DMS 273 treated with DMSO at 0.1 percent for 48 hours (cell line): ENCODE measurements around the gene FRA10AC1.

ENCODE experiments used
- DNase-seq: peaks from one replicate; lab custom pipeline; 2025; lab: John Stamatoyannopoulos, UW

The FRA10AC1 gene, protein sequence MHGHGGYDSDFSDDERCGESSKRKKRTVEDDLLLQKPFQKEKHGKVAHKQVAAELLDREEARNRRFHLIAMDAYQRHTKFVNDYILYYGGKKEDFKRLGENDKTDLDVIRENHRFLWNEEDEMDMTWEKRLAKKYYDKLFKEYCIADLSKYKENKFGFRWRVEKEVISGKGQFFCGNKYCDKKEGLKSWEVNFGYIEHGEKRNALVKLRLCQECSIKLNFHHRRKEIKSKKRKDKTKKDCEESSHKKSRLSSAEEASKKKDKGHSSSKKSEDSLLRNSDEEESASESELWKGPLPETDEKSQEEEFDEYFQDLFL

DNA sequence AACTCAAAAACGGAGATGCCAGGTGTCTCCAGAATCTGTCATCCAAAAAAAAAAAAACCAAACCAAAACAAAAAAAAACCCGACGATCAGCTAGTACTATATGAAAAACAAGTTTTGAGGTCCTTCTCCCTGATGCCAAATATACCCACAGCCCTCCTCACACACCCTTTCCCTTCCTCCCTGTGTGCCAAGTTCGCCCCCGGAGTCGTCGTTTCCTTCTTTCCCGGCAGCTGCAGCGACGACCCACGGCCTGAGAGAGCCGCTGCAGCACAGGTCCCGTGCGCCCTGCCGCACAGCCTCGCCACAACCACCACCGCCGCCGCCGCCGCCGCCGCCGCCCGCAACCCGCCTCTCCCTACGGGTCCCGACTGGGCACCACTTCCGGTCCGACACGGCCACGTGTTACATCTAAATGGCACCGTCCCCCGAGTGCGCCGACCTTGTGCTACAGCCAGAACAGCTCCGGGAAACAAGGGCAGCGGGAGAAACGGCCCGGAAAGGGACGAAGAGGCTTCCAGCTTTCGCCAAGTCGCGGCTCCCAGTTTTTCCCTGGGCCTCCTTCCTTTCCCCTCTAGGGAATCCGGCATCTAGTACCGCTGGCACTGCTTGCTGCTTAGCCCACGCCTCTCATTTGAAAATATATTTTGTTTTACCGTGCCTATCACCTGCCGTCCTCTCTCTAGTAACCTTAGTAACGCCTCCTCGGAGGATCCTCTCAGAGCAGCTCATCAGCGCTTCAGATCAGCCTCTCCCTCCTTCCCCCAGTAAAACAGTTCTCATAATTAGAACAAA lies at the start of gene FRA10AC1:
FRA10AC1 (minus strand) TSS at position 383 of the 792 bp plus-strand sequence. CDS start 2,486 bp downstream, outside the sequence.
- DNase-seq = peak; percentile 50

DNA sequence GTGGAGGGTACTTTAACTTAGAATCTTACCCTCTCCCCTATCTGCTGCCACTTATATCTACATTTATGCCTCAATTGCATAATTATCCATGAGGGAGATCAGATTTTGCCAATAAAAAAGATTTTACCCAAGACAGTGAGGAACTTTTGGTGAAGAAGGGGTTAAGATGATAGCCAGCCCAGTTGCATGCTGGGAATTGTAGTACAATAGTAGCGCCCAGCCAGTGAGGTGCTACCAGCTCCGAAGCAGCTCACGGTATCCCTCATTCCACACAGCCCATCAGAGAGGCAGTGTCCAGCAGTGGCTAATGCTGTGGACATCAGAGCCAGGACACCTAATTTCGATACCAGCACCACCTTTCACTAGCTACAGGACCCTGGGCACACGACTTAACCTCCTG lies 49.4 kb upstream of the FRA10AC1 start:
- DNase-seq = no peak

DNA sequence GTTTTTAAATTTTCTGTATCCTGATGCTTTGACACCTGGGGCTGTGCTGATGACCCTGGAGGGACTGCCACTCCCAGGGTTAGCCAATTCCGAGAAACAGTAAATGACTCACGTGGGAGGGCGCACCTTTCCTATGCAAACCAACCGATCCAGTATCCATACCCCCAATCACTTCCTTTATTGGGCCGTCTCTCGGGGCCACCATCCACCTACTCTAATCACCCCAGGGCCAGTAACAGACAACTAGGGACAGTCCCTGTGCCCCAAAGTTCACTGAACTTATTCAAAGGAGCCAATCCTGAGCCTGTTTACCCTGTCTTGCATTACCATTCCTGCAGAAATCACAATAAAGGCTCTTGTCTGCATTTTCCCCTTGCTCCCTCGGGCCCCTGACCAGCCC lies 48.7 kb upstream of the FRA10AC1 start:
- no peak for DNase-seq

DNA sequence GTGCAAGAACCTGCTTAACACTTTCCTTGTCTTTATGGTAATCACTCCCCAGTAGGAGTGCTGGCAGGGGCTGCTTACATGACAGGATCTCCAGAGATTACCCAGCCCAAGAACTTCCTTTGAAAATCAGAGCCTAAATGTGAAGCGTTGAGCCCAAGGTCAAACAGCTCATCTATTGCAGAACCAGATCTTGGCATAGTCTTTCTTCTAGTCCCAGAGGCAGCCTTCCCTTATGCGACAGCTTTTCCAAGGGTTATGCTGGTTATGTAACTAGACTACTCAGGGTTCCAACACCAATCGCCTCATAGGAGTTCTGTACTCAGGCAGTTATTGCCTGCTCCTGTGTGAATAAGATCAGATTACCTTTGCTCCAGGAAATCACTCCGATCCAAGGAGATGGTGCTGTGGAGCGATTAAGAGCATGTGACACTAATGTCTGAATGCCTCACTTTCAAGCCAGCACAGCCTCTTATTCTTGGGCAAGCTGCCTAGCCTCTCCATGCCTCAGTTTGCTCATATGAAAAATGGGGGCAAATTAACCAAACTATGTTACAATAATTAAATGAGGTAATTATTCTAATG lies 46.9 kb upstream of the FRA10AC1 start:
- no peak for DNase-seq

DNA sequence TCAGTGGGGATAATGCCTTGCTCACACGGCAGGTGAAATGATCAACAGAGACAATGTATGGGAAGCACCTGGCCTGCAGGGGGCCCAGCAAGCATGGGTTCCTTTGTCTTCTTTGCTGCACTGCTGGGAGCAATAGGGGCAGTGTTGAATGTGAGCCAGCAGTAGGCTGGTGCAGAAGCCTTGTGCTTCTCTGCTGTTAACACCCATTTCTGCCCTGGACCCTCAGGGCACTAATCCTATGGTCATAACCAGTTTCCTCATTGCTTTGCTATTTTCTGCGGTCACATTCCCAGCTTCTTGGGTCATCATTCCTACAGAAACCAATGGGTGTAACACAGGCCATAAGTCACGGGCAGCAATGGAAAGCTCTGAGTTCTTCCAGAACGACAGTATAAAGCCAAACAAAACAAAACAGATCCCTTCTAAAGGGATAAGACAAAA lies 44.5 kb upstream of the FRA10AC1 start:
- DNase-seq = no peak

DNA sequence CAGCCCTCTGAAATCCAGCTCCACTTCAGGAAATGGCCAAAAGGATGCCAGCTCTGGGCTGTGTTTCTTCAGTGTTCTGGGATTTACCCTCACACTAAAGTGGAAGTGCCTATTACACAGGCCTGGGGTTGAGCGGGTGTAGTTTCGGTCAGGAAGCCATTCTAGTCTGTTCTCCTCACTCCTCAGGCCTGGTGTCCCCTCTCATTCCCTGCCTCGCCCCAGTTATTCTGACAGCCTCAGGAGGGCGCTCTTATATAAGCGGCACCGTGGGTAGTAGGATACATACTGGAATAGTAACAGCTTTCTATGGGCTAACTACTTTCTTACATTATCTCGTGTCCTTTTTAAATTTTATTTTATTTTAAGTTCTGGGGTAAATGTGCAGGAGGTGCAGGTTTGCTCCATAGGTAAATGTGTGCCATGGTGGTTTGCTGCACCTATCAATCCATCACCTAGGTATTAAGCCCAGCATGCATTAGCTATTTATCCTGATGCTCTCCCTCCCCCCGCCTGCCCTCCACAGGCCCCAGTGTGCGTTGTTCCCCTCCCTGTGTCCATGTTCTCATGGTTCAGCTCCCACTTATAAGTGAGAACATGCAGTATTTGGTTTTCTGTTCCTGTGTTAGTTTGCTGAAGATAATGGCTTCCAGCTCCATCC lies 43.1 kb upstream of the FRA10AC1 start:
- no peak for DNase-seq

DNA sequence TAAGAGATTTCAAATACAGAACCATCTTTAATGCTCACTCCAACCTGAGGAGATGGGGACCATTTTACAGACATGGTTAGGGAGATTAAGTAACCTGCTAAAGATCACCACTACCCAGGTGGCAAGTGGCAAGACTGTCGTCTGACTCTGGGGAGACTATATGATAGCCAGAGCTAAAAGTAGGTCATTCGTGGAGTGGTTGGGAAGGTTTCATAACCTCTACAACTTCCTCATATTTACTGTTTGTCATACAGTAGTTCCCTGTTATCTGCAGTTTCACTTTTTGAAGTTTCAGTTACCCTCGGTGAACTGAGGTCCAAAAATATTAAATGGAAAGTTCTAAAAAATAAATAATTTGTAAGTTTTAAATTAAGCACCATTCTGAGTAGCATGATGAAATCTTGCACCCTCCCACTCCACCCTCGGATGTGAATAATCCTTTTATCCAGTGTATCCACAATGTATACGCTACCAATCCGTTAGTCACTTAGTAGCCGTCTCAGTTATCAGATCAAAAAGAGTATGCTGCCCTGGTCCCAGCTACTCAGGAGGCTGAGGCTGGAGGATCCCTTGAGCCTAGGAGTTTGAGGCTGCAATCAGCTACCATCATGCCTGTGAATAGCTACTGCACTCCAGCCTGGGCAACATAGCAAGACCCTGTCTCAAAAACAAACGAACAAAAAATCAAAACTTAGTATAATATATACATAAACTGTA lies 40.4 kb upstream of the FRA10AC1 start:
- DNase-seq = no peak

DNA sequence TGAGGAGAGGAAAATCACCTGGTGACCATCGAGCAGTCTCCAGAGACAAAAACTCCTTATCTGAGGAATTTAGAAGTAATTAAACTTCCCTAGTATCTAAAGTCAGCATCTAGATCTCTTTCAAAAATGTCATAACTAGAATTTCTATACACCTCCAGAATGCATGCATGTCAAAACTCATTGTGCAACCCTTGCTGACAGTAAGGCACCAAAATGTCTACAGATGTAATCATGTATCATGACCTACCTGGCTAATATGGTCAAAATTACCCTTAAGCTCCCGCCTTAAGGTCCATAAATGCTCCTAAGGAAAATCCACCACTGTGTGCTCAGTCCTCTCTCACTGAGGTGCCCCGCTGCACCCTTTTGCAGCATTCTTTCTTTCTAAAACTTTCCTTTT lies 39.0 kb upstream of the FRA10AC1 start:
- DNase-seq = no peak

DNA sequence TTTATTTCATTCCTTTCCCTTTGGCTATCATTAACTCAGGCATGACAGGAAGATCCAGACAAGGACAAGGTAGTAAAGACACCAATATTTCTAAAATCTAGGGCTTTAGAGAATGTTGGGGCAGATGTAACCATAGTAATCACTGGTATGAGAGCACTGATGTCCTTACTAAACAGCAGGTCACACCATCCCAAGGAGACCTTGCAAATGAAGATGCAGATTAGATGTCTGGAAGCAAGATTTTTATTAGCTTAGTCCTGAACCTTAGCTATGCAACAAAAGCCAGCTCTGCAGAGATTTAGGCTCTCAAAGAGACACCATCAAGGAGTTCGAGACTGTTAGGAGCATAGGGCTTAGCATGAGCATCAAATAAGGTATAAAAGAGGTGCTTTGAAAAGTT lies 23.6 kb upstream of the FRA10AC1 start:
- no peak for DNase-seq

DNA sequence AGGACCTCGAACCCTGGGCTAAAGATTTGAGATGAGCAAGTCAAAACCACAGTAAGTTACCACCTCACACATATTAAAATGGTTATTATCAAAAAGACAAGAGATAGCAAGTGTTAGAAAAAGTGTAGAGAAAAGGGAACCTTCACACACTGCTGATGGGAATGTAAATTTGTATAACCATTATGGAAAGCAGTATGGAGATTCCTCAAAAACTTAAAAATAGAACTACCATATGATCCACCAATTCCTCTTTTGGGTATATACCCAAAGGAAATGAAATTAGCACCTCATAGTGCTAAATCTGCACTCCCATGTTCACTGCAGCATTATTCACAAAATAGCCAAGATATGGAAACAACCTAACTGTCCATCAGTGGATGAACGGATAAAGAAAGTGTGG lies 20.8 kb upstream of the FRA10AC1 start:
- no peak for DNase-seq

DNA sequence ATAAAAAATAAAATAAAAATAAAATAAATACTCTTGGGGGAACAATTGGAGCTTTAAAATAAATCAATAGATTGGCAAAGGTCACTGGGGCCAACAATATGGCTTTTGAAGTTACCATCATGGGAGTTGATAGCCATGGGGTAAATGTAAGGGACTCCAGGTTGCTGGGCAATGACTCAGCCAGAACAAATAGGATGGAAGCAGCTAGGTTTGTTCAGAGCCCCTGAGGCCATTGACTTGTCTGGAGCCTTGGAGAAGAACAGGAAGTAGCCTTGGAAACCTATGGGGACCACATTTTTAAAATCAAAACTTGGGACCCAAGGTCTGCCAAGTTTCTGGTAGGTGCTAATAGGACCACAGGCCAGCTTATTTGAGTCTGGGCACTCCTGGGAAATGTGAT lies 20.2 kb upstream of the FRA10AC1 start:
- DNase-seq = no peak

DNA sequence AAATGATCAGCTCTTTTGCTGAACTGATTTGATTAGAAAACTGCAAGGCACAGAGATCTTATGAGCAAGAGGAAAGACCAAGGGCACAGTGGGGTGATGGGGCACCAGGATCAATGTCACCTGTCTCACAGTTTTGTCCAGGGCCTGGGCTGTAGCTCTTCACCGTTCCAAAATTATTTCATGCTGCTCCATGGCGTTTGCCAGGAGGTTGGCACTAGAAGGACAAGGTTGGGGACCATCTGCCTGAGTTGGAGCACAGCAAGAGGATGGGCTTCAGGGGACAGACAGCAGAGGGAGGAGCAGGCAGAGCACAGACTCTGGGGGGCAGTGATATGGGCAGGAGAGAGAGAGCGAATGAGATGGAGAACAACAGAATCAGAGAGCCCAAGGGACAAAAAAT lies 17.5 kb upstream of the FRA10AC1 start:
- no peak for DNase-seq

DNA sequence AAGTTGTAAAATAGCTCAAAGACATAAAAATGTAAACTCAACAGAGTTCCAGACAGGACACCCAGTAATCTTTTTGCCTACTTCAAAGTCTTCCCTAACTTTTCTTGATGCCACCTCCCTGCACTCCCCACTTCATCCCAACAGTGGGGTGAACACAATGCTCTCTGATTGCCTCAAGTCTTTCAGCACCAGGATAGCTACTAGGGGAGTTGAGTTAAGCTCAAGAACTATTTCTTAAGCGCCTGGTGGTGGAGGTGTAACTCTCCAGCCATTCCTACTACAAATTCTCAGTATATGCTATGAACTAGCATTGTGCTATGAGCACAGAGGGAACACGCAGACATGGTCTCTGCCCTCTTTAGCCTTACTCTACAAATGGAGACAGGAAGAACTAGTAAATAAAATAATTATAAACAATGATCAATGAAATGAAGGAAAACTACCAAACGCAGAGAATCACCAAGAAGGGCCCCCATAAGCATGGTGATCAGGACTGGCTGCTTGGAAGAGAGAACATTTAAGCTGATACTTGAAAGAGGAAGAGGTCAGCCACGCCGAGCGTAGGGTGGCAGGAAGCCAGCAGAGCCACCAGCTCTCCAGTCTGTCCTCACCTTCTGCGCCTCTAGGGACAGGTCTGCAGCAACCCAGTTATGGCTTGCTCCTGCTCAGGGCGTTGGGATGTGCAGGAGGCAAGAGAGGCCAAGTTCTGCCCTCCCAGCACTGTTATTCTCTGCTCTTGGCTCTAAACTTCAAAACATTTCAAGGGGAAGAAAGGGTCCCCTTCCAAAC lies 16.7 kb upstream of the FRA10AC1 start:
- no peak for DNase-seq

DNA sequence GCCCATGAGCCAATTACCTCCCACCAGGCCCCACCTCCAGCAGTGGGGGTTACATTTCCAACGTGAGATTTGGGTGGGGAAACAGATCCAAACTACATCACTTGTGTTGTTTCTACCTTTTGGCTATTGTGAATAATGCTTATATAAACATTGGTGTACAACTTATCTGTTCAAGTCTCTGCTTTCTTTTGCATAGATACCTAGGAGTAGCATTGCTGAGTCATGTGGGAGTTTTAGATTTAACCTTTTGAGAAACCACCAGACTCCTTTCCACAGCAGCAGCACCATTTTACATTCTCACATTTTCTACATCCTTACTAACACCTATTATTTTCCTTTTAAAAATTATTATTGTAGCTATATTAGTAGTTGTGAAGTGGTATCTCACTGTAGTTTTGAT lies 14.4 kb upstream of the FRA10AC1 start:
- DNase-seq = no peak

DNA sequence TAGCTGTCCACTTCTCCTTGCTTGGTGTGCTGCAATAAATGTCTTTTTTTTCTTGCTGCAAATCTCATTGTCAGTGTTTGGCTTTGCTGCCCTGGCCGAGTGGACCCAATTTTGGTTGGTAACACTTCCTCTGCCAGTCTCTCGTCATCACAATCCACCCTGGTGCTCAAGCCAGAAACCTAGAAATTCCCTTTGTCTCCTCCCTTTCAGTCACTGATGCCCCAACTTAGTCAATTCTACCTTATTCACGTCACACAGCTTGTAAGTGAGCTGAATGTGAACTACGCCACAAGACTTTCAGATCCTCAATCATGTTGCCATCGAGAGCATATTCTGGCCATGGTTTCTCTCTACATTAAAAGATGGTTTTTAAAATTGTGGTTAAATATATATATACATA lies 13.0 kb upstream of the FRA10AC1 start:
- no peak for DNase-seq

DNA sequence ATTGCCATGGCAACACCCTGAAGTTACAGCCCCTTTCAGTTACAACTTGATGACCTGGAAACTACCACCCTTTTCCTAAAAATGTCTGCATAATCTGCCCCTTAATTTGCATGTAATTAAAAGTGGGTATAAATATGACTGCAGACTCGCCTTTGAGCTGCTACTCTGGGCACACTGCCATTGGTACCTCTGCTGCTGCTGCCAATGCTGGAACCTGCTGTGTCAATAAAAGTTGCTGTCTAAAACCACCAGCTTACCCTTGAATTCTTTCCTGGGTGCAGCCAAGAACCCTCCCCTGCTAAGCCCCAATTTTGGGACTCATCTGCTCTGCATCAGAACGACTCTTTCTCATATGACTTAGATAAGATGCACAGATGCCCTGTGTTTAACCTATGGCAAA lies 10.2 kb upstream of the FRA10AC1 start:
- DNase-seq = no peak

DNA sequence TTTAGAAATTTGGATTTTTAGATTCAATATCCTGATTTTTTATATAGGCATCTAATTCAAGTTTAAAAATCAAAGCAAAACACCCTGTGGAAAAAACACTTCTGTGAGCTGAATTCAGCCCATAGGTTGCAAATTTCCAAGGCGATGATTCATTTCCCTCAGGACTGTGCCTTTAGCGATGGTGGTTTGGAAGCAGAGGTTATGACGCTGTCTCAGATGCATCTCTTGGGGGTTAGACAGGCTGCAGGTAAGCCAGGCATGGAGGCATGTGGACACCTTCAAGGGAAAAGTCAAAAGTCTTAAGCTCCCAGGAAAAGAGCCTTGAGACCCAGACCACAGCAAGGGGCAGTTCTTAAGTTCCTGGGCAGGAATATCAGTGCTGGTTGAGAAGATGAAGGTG lies 9.5 kb upstream of the FRA10AC1 start:
- no peak for DNase-seq

DNA sequence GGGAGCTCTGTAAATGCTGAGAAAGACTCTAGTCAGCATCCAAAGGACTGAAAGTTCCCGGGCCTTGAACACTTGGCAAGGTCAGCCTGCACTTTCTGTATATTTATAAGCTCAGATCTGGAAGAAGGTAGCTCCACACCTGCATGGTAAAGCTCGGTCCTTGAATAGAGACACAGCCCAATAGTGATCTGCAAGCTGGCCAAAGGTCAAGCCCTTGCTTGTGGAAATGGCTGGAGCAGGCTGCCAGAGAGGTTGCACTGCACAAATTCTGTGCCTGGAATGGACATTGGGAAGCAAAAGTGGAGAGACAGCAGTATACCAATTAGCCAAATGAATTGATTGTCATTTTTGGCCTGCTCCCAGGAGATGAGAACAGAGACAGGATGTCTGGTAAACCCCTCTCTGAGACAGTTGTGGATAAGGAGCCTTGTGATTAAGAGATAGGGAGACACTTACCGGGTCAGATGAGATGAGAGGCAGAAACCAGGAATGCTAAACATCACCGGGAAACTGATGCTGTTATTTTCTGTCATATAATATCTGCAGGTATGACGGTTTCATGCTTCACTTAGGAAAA lies 8.0 kb upstream of the FRA10AC1 start:
- no peak for DNase-seq

DNA sequence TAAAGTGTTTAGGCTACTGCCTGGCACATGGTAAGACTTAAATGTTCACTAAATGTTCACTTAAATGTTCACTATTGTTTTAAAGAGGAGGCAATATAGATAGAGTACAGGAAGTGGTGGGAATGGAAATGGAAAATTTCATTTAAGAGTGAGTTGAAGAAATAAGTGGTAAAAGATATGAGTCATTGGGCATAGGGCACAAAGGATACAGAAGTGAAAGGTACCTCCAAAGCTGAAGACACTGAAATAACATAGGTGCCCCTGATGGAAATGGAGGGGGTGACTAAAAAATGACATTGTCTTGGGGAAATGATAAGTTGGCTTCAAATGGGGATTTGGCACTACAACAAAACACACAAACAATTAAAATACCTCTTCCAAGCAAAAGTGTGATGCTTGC lies 5.2 kb upstream of the FRA10AC1 start:
- no peak for DNase-seq

DNA sequence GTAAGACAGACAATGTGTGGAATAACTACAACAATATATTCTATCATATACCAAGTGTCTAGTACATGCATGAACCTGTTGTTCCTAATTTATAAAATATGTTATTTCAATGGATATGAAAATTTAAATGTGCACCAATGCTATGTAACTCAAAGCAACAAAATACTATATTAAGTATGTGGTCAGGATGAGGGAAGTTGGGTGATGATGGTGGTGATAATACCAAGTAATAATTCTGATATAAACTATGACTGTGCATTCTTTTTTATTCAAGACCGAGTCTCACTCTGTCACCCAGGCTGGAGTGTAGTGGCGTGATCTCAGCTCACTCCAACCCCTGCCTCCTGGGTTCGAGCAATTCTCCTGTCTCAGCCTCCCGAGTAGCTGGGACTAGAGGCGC lies 2.1 kb upstream of the FRA10AC1 start:
- no peak for DNase-seq

DNA sequence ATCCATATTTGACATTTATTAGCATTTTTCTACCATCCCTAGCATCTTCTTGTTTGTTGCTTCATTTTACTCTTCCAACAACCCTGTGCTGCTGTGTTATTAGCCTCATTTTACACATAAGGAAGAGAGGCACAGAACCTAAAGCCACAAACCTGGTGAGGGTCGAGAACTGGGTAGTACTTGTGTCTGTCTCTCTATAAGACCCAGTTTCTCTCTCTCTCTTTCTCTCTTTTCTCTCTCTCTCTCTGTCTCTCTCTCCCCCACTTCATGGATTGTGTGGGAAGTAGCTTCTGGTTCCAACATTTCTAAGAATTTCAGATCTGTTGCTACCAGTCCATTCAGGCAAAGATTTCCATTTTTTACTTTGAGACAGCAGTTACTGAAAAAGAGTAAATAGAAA lies 1.4 kb upstream of the FRA10AC1 start:
- DNase-seq = no peak
